Stomach (tissue), 4 donors: ENCODE data around the gene POLR1C.

Experiments
- EP300 ChIP-seq: sonication (generic); formaldehyde crosslinking; IDR thresholded peaks from one replicate; pipeline ENCODE4 v1.6.1; 2017; ENCODE audit warnings: antibody characterized with exemption
- POLR2A ChIP-seq, 4 donors: fragments of 450-650 bp; IDR thresholded peaks; one replicate each; pipeline ENCODE4 v1.6.1; 2016; ENCODE audit warnings: antibody characterized with exemption in 4 of 4, control low read depth in 2 of 4, mild to moderate bottlenecking in 1 of 4, moderate library complexity in 1 of 4
- TF ChIP-seq, protein P1 (sequence below), 7 experiments: fragments of 450-650 bp in 4 of 7; fragments of 200-600 bp in 3 of 7; sonication (generic) in 3 of 7; IDR thresholded peaks; one replicate each; pipeline ENCODE4 v1.5.1; 2016 to 2019; ENCODE audit warnings: antibody characterized with exemption in 7 of 7, control low read depth in 2 of 7, mild to moderate bottlenecking in 1 of 7

DNA sequence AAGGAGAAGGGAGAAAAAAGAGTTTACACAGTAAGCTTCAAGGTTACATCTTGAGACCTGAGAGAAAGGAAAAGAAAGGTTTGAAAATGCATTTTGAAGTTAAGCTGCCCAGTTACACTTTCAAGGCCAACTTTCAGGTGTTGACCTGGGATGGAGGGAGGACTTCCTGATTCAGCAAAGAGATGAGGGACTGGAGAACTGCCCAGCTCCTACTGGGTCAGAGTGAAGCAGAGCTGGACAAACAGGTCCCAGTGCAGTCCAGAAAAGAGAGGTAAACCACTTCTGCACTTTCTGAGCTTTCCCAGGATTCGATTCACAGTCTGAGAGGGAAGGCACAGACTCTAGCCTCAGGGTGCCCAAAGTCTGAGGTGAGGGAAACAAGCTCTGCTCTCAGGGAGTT lies 45.5 kb upstream of the POLR1C start:
- TF ChIP-seq POLR2A (IDR thresholded peaks at IDR 0.05) = no peak
- TF ChIP-seq, protein P1, sequence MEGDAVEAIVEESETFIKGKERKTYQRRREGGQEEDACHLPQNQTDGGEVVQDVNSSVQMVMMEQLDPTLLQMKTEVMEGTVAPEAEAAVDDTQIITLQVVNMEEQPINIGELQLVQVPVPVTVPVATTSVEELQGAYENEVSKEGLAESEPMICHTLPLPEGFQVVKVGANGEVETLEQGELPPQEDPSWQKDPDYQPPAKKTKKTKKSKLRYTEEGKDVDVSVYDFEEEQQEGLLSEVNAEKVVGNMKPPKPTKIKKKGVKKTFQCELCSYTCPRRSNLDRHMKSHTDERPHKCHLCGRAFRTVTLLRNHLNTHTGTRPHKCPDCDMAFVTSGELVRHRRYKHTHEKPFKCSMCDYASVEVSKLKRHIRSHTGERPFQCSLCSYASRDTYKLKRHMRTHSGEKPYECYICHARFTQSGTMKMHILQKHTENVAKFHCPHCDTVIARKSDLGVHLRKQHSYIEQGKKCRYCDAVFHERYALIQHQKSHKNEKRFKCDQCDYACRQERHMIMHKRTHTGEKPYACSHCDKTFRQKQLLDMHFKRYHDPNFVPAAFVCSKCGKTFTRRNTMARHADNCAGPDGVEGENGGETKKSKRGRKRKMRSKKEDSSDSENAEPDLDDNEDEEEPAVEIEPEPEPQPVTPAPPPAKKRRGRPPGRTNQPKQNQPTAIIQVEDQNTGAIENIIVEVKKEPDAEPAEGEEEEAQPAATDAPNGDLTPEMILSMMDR (IDR thresholded peaks at IDR 0.05) = no peak
- no peak for TF ChIP-seq EP300
